Measurements from ENCODE around the gene ITPRIP.

DNA sequence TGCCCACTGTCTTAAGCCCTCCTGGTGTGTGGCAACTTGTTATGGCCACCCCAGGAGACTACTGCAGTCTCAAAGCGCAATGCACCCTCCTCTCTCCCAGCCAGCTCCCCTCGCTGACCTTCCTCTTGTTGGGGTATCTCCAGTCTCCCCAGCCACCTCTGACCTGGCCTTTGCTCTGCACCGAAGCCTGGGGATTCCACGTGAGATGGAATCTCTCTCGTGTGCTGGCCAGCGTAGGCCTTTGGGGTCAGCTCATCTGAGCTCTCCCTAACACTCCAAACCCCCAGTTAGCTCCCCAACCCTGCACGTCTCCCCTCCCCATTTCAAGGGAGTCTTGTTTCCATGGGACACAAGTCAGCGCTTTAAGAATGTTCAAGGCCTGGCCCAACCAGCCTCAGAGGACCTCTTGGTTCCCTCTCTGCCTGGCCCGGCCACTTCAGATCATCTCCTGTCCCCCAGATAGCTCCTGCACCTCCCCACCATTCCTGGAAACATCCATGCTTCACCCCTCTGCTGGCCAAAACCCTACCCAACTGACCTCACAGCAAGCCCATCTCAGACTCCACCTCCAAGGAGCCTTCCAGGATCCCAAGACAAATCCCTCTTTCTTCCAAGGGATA is 11.2 kb downstream of the ITPRIP start:
- TF ChIP-seq, protein P1, sequence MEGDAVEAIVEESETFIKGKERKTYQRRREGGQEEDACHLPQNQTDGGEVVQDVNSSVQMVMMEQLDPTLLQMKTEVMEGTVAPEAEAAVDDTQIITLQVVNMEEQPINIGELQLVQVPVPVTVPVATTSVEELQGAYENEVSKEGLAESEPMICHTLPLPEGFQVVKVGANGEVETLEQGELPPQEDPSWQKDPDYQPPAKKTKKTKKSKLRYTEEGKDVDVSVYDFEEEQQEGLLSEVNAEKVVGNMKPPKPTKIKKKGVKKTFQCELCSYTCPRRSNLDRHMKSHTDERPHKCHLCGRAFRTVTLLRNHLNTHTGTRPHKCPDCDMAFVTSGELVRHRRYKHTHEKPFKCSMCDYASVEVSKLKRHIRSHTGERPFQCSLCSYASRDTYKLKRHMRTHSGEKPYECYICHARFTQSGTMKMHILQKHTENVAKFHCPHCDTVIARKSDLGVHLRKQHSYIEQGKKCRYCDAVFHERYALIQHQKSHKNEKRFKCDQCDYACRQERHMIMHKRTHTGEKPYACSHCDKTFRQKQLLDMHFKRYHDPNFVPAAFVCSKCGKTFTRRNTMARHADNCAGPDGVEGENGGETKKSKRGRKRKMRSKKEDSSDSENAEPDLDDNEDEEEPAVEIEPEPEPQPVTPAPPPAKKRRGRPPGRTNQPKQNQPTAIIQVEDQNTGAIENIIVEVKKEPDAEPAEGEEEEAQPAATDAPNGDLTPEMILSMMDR (IDR thresholded peaks at IDR 0.05) = no peak
- TF ChIP-seq POLR2A (IDR thresholded peaks at IDR 0.05) = no peak
